Activated naive CD8-positive, alpha-beta T cell treated with anti-CD3 and anti-CD28 coated beads for 36 hours (primary cell): ENCODE measurements around the gene RBM14. TPM values are rescaled to one million over a fixed set of nuclear protein-coding genes. Genes with fewer than 3 reads are reported as not detected.

Experiments
- DNase-seq: peaks from one replicate; pipeline ENCODE4 v3.0.0; 2021
- H3K27ac Mint-ChIP-seq: one replicate; pipeline ENCODE4 v1.8.0; 2022; ENCODE audit warnings: mild to moderate bottlenecking, moderate library complexity, mixed read lengths
- H3K27me3 Mint-ChIP-seq: one replicate; pipeline ENCODE4 v1.8.0; 2022; ENCODE audit warnings: mild to moderate bottlenecking, mixed read lengths
- H3K36me3 Mint-ChIP-seq: one replicate; pipeline ENCODE4 v1.8.0; 2021; ENCODE audit warnings: mild to moderate bottlenecking, mixed read lengths
- H3K4me1 Mint-ChIP-seq: one replicate; pipeline ENCODE4 v1.8.0; 2021; ENCODE audit warnings: mixed read lengths
- H3K4me3 Mint-ChIP-seq: one replicate; pipeline ENCODE4 v1.8.0; 2022; ENCODE audit warnings: mild to moderate bottlenecking, moderate library complexity, mixed read lengths
- H3K9me3 Mint-ChIP-seq: one replicate; pipeline ENCODE4 v1.8.0; 2022; ENCODE audit warnings: mixed read lengths
- total RNA-seq, 2 experiments: library from RNA; stranded (reverse); gene quantifications; one replicate each; pipeline ENCODE4 v1.2.3, GENCODE V29; 2021

RBM14 gene
- total RNA-seq, 2 experiments from 2014 or later: 157 to 162 TPM

- Mint-ChIP-seq H3K36me3 (peaks cover 24% of the 10 kb centered on the region), H3K9me3 (no peaks in the 10 kb centered on the region), H3K27me3 (no peaks in the 10 kb centered on the region), H3K4me3 (no peak overlapping the region), H3K4me1 (peaks cover 11% of the 10 kb centered on the region), H3K27ac (no peak overlapping the region)
- DNase-seq: no peak
Observed at GRCh38 chr11:66612458-66612857, 4.0 kb upstream of the RBM14 start.

- H3K9me3 Mint-ChIP-seq: no peaks in the 10 kb centered on the region
- H3K4me3 Mint-ChIP-seq: no peak overlapping the region
- no peak for DNase-seq
- peaks cover 23% of the 10 kb centered on the region for H3K4me1 Mint-ChIP-seq
- peaks cover 37% of the 10 kb centered on the region for H3K36me3 Mint-ChIP-seq
- H3K27ac Mint-ChIP-seq: no peak overlapping the region
- no peaks in the 10 kb centered on the region for H3K27me3 Mint-ChIP-seq
Observed at GRCh38 chr11:66614073-66614472, 2.4 kb upstream of the RBM14 start.

GRCh38 chr11:66617155-66617834, 865 bp downstream of the RBM14 start:
- Mint-ChIP-seq H3K36me3 (peaks cover 64% of the 10 kb centered on the region), H3K27ac (peak overlapping the region; percentile 98), H3K4me1 (peaks cover 39% of the 10 kb centered on the region), H3K9me3 (no peaks in the 10 kb centered on the region), H3K4me3 (peak overlapping the region; percentile 96), H3K27me3 (no peaks in the 10 kb centered on the region)
- no peak for DNase-seq

- Mint-ChIP-seq H3K4me3 (peak overlapping the region; percentile 96), H3K27me3 (no peaks in the 10 kb centered on the region), H3K9me3 (no peaks in the 10 kb centered on the region), H3K27ac (peak overlapping the region; percentile 98), H3K4me1 (peaks cover 57% of the 10 kb centered on the region), H3K36me3 (peaks cover 82% of the 10 kb centered on the region)
- DNase-seq: no peak
Observed at GRCh38 chr11:66619080-66619554, 2.7 kb downstream of the RBM14 start.

- H3K4me1 Mint-ChIP-seq: peaks cover 59% of the 10 kb centered on the region
- H3K9me3 Mint-ChIP-seq: no peaks in the 10 kb centered on the region
- H3K36me3 Mint-ChIP-seq: peaks cover 77% of the 10 kb centered on the region
- H3K27me3 Mint-ChIP-seq: no peaks in the 10 kb centered on the region
- no peak overlapping the region for H3K27ac Mint-ChIP-seq
- H3K4me3 Mint-ChIP-seq: no peak overlapping the region
- DNase-seq: no peak
Observed at GRCh38 chr11:66624450-66624849, 8.0 kb downstream of the RBM14 start.

- no peak for DNase-seq
- H3K4me1 Mint-ChIP-seq: peaks cover 61% of the 10 kb centered on the region
- H3K9me3 Mint-ChIP-seq: no peaks in the 10 kb centered on the region
- peaks cover 77% of the 10 kb centered on the region for H3K36me3 Mint-ChIP-seq
- no peak overlapping the region for H3K27ac Mint-ChIP-seq
- no peak overlapping the region for H3K4me3 Mint-ChIP-seq
- H3K27me3 Mint-ChIP-seq: no peaks in the 10 kb centered on the region
Observed at GRCh38 chr11:66625041-66625751, 8.8 kb downstream of the RBM14 start.

GRCh38 chr11:66625752-66626149, 9.3 kb downstream of the RBM14 start:
- Mint-ChIP-seq H3K4me1 (peaks cover 59% of the 10 kb centered on the region), H3K27ac (no peak overlapping the region), H3K4me3 (no peak overlapping the region), H3K27me3 (no peaks in the 10 kb centered on the region), H3K36me3 (peaks cover 75% of the 10 kb centered on the region), H3K9me3 (no peaks in the 10 kb centered on the region)
- no peak for DNase-seq

- H3K4me1 Mint-ChIP-seq: peaks cover 54% of the 10 kb centered on the region
- H3K27me3 Mint-ChIP-seq: no peaks in the 10 kb centered on the region
- DNase-seq: no peak
- no peak overlapping the region for H3K4me3 Mint-ChIP-seq
- H3K27ac Mint-ChIP-seq: no peak overlapping the region
- H3K9me3 Mint-ChIP-seq: no peaks in the 10 kb centered on the region
- peaks cover 73% of the 10 kb centered on the region for H3K36me3 Mint-ChIP-seq
Observed at GRCh38 chr11:66626382-66626781, 10.0 kb downstream of the RBM14 start.

- H3K4me3 Mint-ChIP-seq: no peak overlapping the region
- H3K9me3 Mint-ChIP-seq: no peaks in the 10 kb centered on the region
- H3K36me3 Mint-ChIP-seq: peaks cover 73% of the 10 kb centered on the region
- H3K27me3 Mint-ChIP-seq: no peaks in the 10 kb centered on the region
- no peak for DNase-seq
- no peak overlapping the region for H3K27ac Mint-ChIP-seq
- peaks cover 51% of the 10 kb centered on the region for H3K4me1 Mint-ChIP-seq
Observed at GRCh38 chr11:66626926-66627325, 10.5 kb downstream of the RBM14 start.

GRCh38 chr11:66628061-66628603, 11.7 kb downstream of the RBM14 start:
- peak overlapping the region; percentile 52 for H3K27ac Mint-ChIP-seq
- peaks cover 66% of the 10 kb centered on the region for H3K36me3 Mint-ChIP-seq

GRCh38 chr11:66629356-66629755, 12.9 kb downstream of the RBM14 start:
- Mint-ChIP-seq H3K27me3 (no peaks in the 10 kb centered on the region), H3K27ac (no peak overlapping the region), H3K4me3 (no peak overlapping the region), H3K9me3 (no peaks in the 10 kb centered on the region), H3K4me1 (peaks cover 34% of the 10 kb centered on the region), H3K36me3 (peaks cover 61% of the 10 kb centered on the region)
- no peak for DNase-seq

More at GRCh38 chr11:66628061-66628603, 11.7 kb downstream of the RBM14 start:
- no peaks in the 10 kb centered on the region for H3K9me3 Mint-ChIP-seq
- no peak overlapping the region for H3K4me3 Mint-ChIP-seq
- no peaks in the 10 kb centered on the region for H3K27me3 Mint-ChIP-seq
- no peak for DNase-seq
- H3K4me1 Mint-ChIP-seq: peaks cover 42% of the 10 kb centered on the region

GRCh38 chr11:66631883-66632282, 15.5 kb downstream of the RBM14 start:
- H3K9me3 Mint-ChIP-seq: no peaks in the 10 kb centered on the region
- DNase-seq: no peak
- peaks cover 57% of the 10 kb centered on the region for H3K36me3 Mint-ChIP-seq
- no peak overlapping the region for H3K4me3 Mint-ChIP-seq
- peak overlapping the region; percentile 54 for H3K27ac Mint-ChIP-seq
- H3K27me3 Mint-ChIP-seq: no peaks in the 10 kb centered on the region
- H3K4me1 Mint-ChIP-seq: peaks cover 38% of the 10 kb centered on the region

GRCh38 chr11:66632952-66633351, 16.5 kb downstream of the RBM14 start:
- no peaks in the 10 kb centered on the region for H3K9me3 Mint-ChIP-seq
- H3K27ac Mint-ChIP-seq: no peak overlapping the region
- no peak overlapping the region for H3K4me3 Mint-ChIP-seq
- peaks cover 45% of the 10 kb centered on the region for H3K4me1 Mint-ChIP-seq
- H3K36me3 Mint-ChIP-seq: peaks cover 58% of the 10 kb centered on the region
- no peaks in the 10 kb centered on the region for H3K27me3 Mint-ChIP-seq
- DNase-seq: no peak

GRCh38 chr11:66636411-66636810, 20.0 kb downstream of the RBM14 start:
- Mint-ChIP-seq H3K36me3 (peaks cover 68% of the 10 kb centered on the region), H3K4me3 (no peak overlapping the region), H3K9me3 (no peaks in the 10 kb centered on the region), H3K27ac (peak overlapping the region; percentile 58), H3K4me1 (peaks cover 50% of the 10 kb centered on the region), H3K27me3 (no peaks in the 10 kb centered on the region)
- DNase-seq: no peak

- no peaks in the 10 kb centered on the region for H3K9me3 Mint-ChIP-seq
- peaks cover 70% of the 10 kb centered on the region for H3K36me3 Mint-ChIP-seq
- DNase-seq: no peak
- H3K4me1 Mint-ChIP-seq: peaks cover 57% of the 10 kb centered on the region
- peak overlapping the region; percentile 99 for H3K27ac Mint-ChIP-seq
- no peaks in the 10 kb centered on the region for H3K27me3 Mint-ChIP-seq
- peak overlapping the region; percentile 99 for H3K4me3 Mint-ChIP-seq
Observed at GRCh38 chr11:66637557-66638176, 21.2 kb downstream of the RBM14 start.
